Parathyroid adenoma (tissue), 2 donors: ENCODE measurements around the gene VEPH1.

Experiments used
- H2AFZ ChIP-seq: fragments of 300-600 bp; sonication (generic); one replicate; pipeline ENCODE4 v1.7.0; 2017; ENCODE audit warnings: antibody characterized with exemption, mild to moderate bottlenecking
- H3K27ac ChIP-seq: fragments of 300-600 bp; sonication (generic); one replicate; pipeline ENCODE4 v1.7.0; 2017
- H3K27me3 ChIP-seq: fragments of 300-600 bp; sonication (generic); one replicate; pipeline ENCODE4 v1.7.0; 2017; ENCODE audit warnings: low read length; ENCODE audit not compliant: control insufficient read depth, insufficient read depth
- H3K36me3 ChIP-seq: fragments of 300-600 bp; sonication (generic); one replicate; pipeline ENCODE4 v1.7.0; 2017; ENCODE audit warnings: low read length; ENCODE audit not compliant: control insufficient read depth, insufficient read depth
- H3K4me1 ChIP-seq: fragments of 300-600 bp; sonication (generic); one replicate; pipeline ENCODE4 v1.7.0; 2017; ENCODE audit warnings: control low read depth
- H3K4me2 ChIP-seq: fragments of 300-600 bp; sonication (generic); one replicate; pipeline ENCODE4 v1.7.0; 2017; ENCODE audit warnings: low read length
- H3K4me3 ChIP-seq: fragments of 300-600 bp; sonication (generic); one replicate; pipeline ENCODE4 v1.7.0; 2017; ENCODE audit warnings: low read depth, low read length
- H3K79me2 ChIP-seq: fragments of 300-600 bp; sonication (generic); one replicate; pipeline ENCODE4 v1.7.0; 2017; ENCODE audit warnings: control low read depth
- H3K9ac ChIP-seq: fragments of 300-600 bp; sonication (generic); one replicate; pipeline ENCODE4 v1.7.0; 2017; ENCODE audit warnings: mild to moderate bottlenecking
- H3K9me3 ChIP-seq: fragments of 300-600 bp; sonication (generic); one replicate; pipeline ENCODE4 v1.7.0; 2017; ENCODE audit warnings: low read length; ENCODE audit not compliant: control insufficient read depth
- TF ChIP-seq, protein P1 (sequence below): fragments of 300-600 bp; sonication (generic); IDR thresholded peaks from one replicate; pipeline ENCODE4 v1.7.0; 2017; ENCODE audit warnings: antibody characterized with exemption, mild to moderate bottlenecking
- donor health status: primary hyperparathyroidism.

VEPH1 gene

GRCh38 chr3:157318639-157319288 lies 184.5 kb downstream of the VEPH1 start:
- H3K4me1 ChIP-seq: no peaks in the 10 kb centered on the region
- no peak overlapping the region for H3K9ac ChIP-seq
- TF ChIP-seq, protein P1, sequence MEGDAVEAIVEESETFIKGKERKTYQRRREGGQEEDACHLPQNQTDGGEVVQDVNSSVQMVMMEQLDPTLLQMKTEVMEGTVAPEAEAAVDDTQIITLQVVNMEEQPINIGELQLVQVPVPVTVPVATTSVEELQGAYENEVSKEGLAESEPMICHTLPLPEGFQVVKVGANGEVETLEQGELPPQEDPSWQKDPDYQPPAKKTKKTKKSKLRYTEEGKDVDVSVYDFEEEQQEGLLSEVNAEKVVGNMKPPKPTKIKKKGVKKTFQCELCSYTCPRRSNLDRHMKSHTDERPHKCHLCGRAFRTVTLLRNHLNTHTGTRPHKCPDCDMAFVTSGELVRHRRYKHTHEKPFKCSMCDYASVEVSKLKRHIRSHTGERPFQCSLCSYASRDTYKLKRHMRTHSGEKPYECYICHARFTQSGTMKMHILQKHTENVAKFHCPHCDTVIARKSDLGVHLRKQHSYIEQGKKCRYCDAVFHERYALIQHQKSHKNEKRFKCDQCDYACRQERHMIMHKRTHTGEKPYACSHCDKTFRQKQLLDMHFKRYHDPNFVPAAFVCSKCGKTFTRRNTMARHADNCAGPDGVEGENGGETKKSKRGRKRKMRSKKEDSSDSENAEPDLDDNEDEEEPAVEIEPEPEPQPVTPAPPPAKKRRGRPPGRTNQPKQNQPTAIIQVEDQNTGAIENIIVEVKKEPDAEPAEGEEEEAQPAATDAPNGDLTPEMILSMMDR: no peak
- no peaks in the 10 kb centered on the region for H3K79me2 ChIP-seq
- H3K27ac ChIP-seq: no peak overlapping the region
- no peak overlapping the region for H3K4me2 ChIP-seq
- H3K27me3 ChIP-seq: no peaks in the 10 kb centered on the region
- no peak overlapping the region for H3K4me3 ChIP-seq
- no peak overlapping the region for H2AFZ ChIP-seq
- H3K36me3 ChIP-seq: no peaks in the 10 kb centered on the region
- H3K9me3 ChIP-seq: no peaks in the 10 kb centered on the region

- no peak overlapping the region for H2AFZ ChIP-seq
- H3K9me3 ChIP-seq: no peaks in the 10 kb centered on the region
- H3K27me3 ChIP-seq: no peaks in the 10 kb centered on the region
- H3K36me3 ChIP-seq: no peaks in the 10 kb centered on the region
- no peak overlapping the region for H3K4me2 ChIP-seq
- TF ChIP-seq, protein P1: no peak
- H3K4me3 ChIP-seq: no peak overlapping the region
- no peak overlapping the region for H3K9ac ChIP-seq
- H3K79me2 ChIP-seq: no peaks in the 10 kb centered on the region
- H3K4me1 ChIP-seq: no peaks in the 10 kb centered on the region
- H3K27ac ChIP-seq: no peak overlapping the region
Observed at GRCh38 chr3:157317895-157318294, 185.3 kb downstream of the VEPH1 start.

GRCh38 chr3:157313186-157313585 lies 190.0 kb downstream of the VEPH1 start:
- Histone ChIP-seq H3K36me3 (no peaks in the 10 kb centered on the region), H3K27ac (no peak overlapping the region), H3K79me2 (no peaks in the 10 kb centered on the region), H3K4me3 (no peak overlapping the region), H3K27me3 (no peaks in the 10 kb centered on the region), H3K4me1 (no peaks in the 10 kb centered on the region), H3K9me3 (no peaks in the 10 kb centered on the region), H3K9ac (no peak overlapping the region), H2AFZ (no peak overlapping the region), H3K4me2 (no peak overlapping the region)
- TF ChIP-seq, protein P1: no peak

DNA sequence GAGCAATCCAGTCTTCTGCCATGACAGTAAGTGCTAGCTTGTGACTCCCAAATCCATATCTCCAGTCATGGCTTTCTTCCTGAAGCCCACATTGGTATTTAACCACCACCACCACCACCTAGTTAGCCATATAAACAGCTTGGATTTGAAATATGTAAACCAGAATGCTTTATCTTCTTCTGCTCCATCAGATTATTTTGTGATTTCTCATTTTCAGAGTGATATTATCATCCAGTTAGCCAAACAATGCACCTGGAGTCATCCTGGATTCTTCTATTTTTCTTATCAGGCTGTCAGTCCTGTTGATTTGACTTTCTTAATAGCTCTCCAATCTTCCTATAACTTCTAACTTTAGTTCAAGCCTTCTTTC lies 190.9 kb downstream of the VEPH1 start:
- Histone ChIP-seq H2AFZ (no peak overlapping the region), H3K4me1 (no peaks in the 10 kb centered on the region), H3K79me2 (no peaks in the 10 kb centered on the region), H3K4me2 (no peak overlapping the region), H3K4me3 (no peak overlapping the region), H3K9ac (no peak overlapping the region), H3K27ac (no peak overlapping the region), H3K36me3 (no peaks in the 10 kb centered on the region), H3K9me3 (no peaks in the 10 kb centered on the region), H3K27me3 (no peaks in the 10 kb centered on the region)
- TF ChIP-seq, protein P1: no peak
